GM19238 (cell line): Measurements from ENCODE around the gene TMEM208.

ENCODE experiments used
- DNase-seq: peaks from one replicate; pipeline ENCODE4 v3.0.0; 2011; ENCODE audit warnings: low spot score; ENCODE audit not compliant: insufficient read length

The TMEM208 gene

GRCh38 chr16:67235816-67236562, 9.1 kb downstream of the TMEM208 start:
- no peak for DNase-seq

GRCh38 chr16:67236563-67237395, 9.8 kb downstream of the TMEM208 start:
- peak; percentile 65 for DNase-seq

DNA sequence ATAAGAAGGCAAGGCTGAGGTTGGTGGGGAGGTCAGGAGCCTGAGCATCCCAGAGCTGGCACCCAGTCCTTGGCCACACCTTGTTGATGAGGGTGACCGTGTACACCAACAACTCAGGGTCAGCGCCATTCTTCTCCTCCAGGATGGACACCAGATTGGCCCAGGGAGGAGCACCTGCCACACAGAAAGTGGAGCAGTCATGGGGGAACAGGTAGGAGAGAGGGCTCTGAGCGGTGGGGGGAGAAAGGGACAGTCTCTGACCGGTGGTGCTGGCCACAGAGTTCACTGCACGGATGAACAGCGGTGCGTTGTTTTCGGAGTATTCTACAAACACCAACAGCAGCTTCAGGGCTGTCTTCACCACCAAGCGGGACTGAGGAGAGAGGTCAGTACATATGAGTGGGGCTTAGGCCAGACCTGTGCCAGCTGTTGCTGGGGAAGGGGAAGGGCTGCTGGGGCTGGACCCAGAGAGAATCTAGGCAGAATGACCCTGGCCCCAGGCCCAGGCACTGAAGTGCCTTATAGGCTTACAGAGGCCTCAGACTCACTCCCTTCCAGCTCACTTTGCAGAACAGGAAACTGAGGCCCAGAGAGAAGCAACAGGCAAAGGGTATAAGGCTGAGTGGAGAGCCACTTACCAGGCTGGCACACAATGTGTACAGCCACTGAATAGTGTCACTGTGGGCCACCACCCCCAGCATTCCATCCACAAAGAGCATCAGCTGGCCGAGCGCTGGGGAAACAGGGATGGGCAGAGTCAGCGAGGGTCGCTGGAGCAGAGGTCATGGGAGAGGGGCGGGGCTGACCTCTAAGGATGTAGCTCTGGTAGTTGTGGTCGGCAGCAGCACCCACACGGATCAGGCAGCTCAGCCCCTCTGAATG, 10.7 kb downstream of the TMEM208 start:
- DNase-seq: no peak

- no peak for DNase-seq
These were observed 11.3 kb downstream of the TMEM208 start for GRCh38 chr16:67238278-67238575.

DNA sequence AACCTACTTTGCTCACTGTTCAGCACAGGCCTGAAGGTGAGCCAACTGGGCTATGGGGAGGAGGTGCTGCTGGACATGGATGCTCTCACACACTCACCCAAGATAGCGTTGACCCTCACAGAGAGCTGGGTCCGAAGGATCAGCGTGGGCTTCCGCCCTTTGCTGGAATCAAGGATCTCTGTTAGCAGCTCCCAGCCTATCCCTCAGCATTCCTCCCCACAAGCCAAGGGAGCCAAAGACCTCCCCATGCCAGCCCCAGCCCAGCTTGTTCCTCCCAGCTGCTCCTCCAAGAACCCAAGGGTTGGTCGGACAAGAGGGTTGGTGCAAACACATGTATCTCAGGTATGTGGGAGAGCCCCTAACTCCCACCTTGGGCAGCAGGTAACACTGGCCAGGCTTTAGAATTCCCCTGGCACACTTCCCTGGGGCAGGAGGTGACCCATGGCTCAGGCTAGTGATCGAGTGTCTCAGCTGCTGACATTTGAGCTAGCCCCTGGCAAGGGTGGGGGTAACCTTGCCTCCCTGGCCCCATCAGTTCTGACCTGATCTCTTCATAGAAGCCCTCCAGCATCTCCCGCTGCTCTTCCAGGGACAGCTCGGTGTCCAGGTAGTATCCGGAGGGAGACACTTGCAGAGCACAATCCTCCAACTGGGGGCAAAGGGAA, 12.0 kb downstream of the TMEM208 start:
- DNase-seq: no peak

DNA sequence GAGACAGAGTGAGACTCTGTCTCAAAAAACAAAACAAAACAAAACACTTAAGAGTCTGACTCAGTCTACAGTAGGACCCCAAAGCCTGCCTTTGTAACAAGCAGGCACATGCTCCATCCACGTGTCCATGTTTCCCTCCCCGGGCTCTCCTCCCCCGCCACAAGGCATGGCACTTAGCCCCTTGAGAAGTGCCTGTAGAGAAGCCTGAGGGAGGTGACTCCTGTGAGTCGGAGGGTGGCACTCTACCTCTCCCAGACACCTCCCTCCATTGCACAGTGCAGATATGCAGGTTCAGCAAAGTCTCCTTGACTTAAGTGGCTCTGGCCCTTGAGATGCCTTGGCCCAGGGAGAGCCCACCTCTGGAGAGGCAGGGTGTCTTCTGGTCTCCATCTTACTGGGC, 13.6 kb downstream of the TMEM208 start:
- no peak for DNase-seq

DNA sequence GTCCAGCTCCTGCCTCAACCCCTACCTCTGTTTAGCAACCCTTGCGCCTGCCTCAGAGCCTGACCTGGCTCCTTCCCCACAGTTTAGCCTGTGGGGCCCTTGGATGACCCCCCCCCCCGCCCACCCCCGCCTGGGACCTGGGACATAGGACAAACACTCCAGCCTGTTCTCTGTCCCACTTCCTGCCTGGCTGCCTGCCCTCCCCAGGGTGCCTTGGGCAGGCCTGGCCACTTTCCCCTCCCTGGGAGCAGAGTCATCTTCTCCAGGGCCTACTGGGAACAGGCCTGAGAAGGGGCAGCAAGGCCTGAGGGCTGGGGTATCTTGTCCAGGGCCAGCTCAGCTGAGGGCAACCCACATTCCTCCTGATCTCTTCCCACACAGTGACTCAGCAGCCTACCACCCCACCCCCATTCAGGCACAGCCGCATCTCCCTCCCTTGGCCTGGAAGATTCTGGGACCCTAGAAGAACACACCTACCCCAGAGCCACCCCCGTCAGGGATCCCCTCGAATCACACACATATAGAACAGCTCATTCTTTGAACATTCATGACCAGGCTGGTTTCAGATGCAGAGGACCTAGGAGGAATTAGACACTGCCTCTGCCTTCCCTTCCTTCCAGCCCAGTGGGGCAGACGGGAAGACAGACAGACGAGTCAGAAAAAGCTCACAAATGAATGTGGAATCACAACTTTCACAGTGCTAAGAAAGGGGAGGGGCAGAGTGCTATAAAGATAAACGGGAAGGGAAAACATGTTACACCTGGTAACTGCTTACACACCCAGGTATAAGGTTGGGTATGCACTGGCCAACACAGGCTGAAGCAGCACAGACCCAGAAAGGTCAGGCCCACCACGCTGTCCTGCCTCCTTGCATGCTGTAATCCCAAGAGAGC, 14.3 kb downstream of the TMEM208 start:
- DNase-seq: no peak

DNA sequence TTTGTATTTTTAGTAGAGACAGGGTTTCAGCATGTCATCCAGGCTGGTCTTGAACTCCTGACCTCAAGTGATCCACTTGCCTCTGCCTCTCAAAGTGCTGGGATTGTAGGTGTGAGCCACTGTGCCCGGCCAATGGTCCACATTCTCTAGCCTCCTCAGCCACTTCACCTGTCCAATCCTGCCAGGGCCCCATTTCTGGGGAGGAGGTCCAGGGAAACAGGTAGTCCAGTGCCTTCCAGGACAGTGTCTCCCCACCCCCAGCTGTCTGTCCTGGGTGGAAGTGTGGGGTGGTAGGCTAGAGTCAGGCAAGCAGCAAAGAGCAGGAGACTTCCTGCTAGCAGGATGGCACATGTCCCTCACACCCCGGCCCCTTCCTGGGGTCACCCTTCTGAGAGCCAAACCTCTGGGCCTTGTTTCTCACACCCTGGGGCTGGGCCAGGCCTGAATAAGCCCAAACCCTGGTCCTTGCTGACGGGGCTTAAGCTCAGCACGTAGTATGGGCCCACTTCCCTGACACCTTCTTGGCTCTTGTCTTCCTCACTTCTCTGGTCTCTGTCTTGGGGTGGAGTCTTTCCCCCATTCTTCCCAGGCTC, 15.3 kb downstream of the TMEM208 start:
- DNase-seq: no peak

DNA sequence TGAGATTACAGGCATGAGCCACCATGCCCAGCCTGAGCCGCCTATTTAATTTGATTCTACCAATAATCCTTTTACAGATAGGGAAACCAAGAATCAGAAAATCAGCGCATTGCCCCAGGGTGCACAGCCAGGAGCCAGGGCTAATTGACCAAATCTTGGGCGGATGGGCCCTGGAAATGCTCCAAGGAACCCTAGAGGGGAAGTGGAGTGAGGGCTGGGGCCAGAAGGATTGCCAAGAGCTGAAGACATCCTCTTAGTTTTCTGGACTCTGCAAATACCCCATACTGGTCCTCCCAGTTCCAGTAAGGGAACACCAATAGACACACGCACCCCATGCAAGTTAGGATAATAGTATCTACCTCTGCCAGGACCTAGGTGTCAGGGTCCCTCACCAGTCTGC, 16.6 kb downstream of the TMEM208 start:
- DNase-seq: no peak

GRCh38 chr16:67244387-67245185, 17.7 kb downstream of the TMEM208 start:
- DNase-seq: peak; percentile 91

- no peak for DNase-seq
These were observed 18.3 kb downstream of the TMEM208 start for GRCh38 chr16:67245186-67245585.

DNA sequence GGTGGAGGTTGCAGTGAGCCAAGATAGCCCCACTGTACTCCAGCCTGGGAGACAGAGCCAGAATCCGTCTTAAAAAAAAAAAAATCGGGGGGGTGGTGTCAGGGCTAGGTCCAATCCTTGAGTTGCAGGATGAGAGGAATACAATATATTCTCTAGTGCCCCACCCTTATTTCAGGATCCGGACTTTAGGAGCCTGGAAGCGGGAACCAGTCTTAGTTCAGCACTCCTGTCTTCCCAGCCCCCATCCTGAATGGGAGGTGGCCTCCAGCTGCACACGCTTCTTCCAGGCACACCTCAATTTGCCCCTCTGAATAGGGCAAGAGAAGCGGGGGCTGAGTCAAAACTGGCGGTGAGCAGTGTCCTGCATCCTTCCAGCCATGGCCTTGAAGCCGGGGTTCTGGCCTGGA, 18.7 kb downstream of the TMEM208 start:
- no peak for DNase-seq

- DNase-seq: peak; percentile 58
These were observed 19.3 kb downstream of the TMEM208 start for GRCh38 chr16:67246081-67246755.

- DNase-seq: no peak
These were observed 19.8 kb downstream of the TMEM208 start for GRCh38 chr16:67246756-67247191.

GRCh38 chr16:67247192-67248072, 20.5 kb downstream of the TMEM208 start, which contains the start of gene FHOD1:
Gene FHOD1 (minus strand): TSS chr16:67247481. CDS start chr16:67247410, 71 bp downstream.
- DNase-seq: peak; percentile 92

GRCh38 chr16:67248073-67248400, 21.1 kb downstream of the TMEM208 start:
- no peak for DNase-seq

DNA sequence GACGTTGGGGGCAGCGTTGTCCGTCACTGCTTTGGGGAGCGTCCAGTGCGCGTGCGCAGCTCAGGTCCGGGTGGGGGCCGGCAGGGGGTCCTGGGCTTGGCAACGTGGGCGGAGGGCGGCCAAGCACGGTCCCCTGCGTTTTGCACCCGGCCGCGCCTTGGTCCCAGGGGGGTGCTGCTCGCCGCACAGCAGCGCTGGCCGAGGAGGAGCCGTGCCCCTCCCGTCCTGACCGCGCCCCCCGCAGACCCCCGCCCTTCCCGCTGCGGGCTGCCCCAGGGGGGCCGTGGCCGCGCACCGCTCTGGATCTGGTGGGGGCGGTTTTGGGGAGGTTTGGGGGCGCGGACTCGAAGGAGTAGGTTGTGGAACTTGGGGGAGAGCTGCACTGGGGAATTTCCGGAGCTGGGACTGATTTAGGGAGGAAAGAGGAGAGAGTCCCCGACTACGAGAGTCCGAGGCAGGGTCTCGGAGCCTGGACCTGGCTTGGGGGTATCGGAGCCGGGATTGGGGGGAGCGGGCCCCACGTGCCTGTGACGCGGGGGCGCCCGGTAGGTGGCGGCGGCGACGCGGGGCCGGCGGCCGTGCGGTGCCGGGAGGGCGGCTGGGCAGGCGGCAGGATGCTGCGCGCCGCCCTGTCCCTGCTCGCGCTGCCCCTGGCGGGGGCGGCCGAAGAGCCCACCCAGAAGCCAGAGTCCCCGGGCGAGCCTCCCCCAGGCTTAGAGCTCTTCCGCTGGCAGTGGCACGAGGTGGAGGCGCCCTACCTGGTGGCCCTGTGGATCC, 21.7 kb downstream of the TMEM208 start, which contains the start of gene SLC9A5:
Gene SLC9A5 (plus strand): TSS at position 579 of the 777 bp plus-strand sequence. CDS start 36 bp downstream, at position 615.
- DNase-seq: peak; percentile 33
